K562 (cell line): ENCODE measurements around the gene PPP1R15B. TPM values are rescaled to one million over a fixed set of nuclear protein-coding genes. Genes with fewer than 3 reads are reported as not detected.

Experiments
- ATAC-seq: fragments of 200-7000 bp; cut with Tn5 transposase; 3 replicates; pipeline ENCODE4 v1.9.1; 2020; ENCODE audit warnings: moderate library complexity
- BruUV-seq: library from RNA; stranded (reverse); fragments of 400-500 nt; replicated peaks from 2 replicates; lab custom pipeline; 2021; lab: Mats Ljungman, UMichigan
- CTCF ChIA-PET: fragments of 300-600 bp; formaldehyde crosslinking; extraction: SDS; loops from one replicate; lab custom pipeline; 2021; ENCODE audit warnings: low intra/inter-chr PET ratio; lab: Yijun Ruan, JAX
- POLR2A ChIA-PET: fragments of 300-600, 350-650 bp; sonication (Branson Sonifier 250); formaldehyde crosslinking; extraction: SDS; loops from one replicate; lab custom pipeline; 2021; ENCODE audit warnings: antibody characterized with exemption, inconsistent platforms; lab: Yijun Ruan, JAX
- DNase-seq, 4 experiments: peaks; one replicate each; pipeline versions ENCODE4 v3.0.0 to v3.0.0-alpha.2; 2011 to 2018; ENCODE audit warnings: low spot score in 3 of 4, mixed read lengths in 3 of 4; ENCODE audit errors: extremely low read depth in 1 of 4
- FAIRE-seq: peaks from 2 replicates; lab custom pipeline; 2011; peaks lifted over from hg19 to GRCh38; lab: Jason Lieb, UNC
- H2AFZ ChIP-seq: 2 replicates; pipeline ENCODE4 v1.6.0; 2011; ENCODE audit warnings: low read depth, low read length, control low read depth, inconsistent platforms
- H3K27ac ChIP-seq: fragments of 200-600 bp; 3 replicates; pipeline ENCODE4 v1.8.0; 2011; ENCODE audit warnings: low read depth, mild to moderate bottlenecking, control low read depth, inconsistent platforms, low read length, moderate library complexity, mixed read lengths; ENCODE audit errors: extremely low read depth
- H3K27me3 ChIP-seq, 2 experiments: fragments of 300-600 bp in 1 of 2; 2 replicates in 1 of 2; 3 replicates in 1 of 2; pipeline versions ENCODE4 v1.6.0 to v1.8.0; 2011; ENCODE audit warnings: inconsistent platforms in 2 of 2, low read length in 2 of 2, mild to moderate bottlenecking in 1 of 2, mixed read lengths in 1 of 2, moderate library complexity in 1 of 2; ENCODE audit not compliant: control insufficient read depth in 2 of 2, insufficient read depth in 2 of 2
- H3K36me3 ChIP-seq: fragments of 300-600 bp; 3 replicates; pipeline ENCODE4 v1.8.0; 2011; ENCODE audit warnings: mild to moderate bottlenecking, low read length, inconsistent platforms; ENCODE audit not compliant: control insufficient read depth, insufficient read depth
- H3K4me1 ChIP-seq, 2 experiments: fragments of 200-600 bp in 1 of 2; replicated peaks in 1 of 2; 2 replicates in 1 of 2; 3 replicates in 1 of 2; pipeline versions ENCODE4 v1.5.1 to v1.8.0; 2011; ENCODE audit warnings: inconsistent platforms in 2 of 2, low read length in 2 of 2, mild to moderate bottlenecking in 1 of 2, mixed read lengths in 1 of 2, moderate library complexity in 1 of 2; ENCODE audit not compliant: control insufficient read depth in 2 of 2, insufficient read depth in 2 of 2
- H3K4me2 ChIP-seq: 2 replicates; pipeline ENCODE4 v1.6.1; 2011; ENCODE audit warnings: low read length, control low read depth, inconsistent platforms, mixed read lengths; ENCODE audit not compliant: insufficient read depth
- H3K4me3 ChIP-seq: fragments of 200-600 bp; sonication (generic), shearing (Covaris generic); 2 replicates; pipeline ENCODE4 v1.5.1; 2016; ENCODE audit warnings: control low read depth, inconsistent platforms
- H3K79me2 ChIP-seq: fragments of 200-600 bp; 3 replicates; pipeline ENCODE4 v1.8.0; 2011; ENCODE audit warnings: low read length, inconsistent platforms; ENCODE audit not compliant: control insufficient read depth, insufficient read depth
- H3K9ac ChIP-seq, 2 experiments: 2 replicates each; pipeline versions ENCODE4 v1.6.0 to v1.6.1; 2011; ENCODE audit warnings: low read depth in 2 of 2, low read length in 2 of 2, control low read depth in 1 of 2, inconsistent platforms in 1 of 2, mild to moderate bottlenecking in 1 of 2, mixed read lengths in 1 of 2; ENCODE audit not compliant: insufficient read depth in 1 of 2
- H3K9me1 ChIP-seq: one replicate; pipeline ENCODE4 v1.6.0; 2011; ENCODE audit warnings: inconsistent platforms, mild to moderate bottlenecking, low read length, moderate library complexity; ENCODE audit not compliant: control insufficient read depth, insufficient read depth
- H3K9me3 ChIP-seq: replicated peaks from 2 replicates; pipeline ENCODE4 v1.5.1; 2011; ENCODE audit warnings: low read depth, low read length, inconsistent platforms; ENCODE audit not compliant: control insufficient read depth, insufficient read depth
- H4K20me1 ChIP-seq: replicated peaks from 2 replicates; pipeline ENCODE4 v1.6.1; 2011; ENCODE audit warnings: low read length, inconsistent platforms, mixed read lengths; ENCODE audit not compliant: control insufficient read depth, insufficient read depth
- CBX2 ChIP-seq: fragments of 200-600 bp; sonication (generic); IDR thresholded peaks from one replicate; pipeline ENCODE4 v1.6.1; 2012; ENCODE audit warnings: mild to moderate bottlenecking, low read length, inconsistent platforms; ENCODE audit not compliant: insufficient read depth, poor library complexity, severe bottlenecking
- CBX8 ChIP-seq: fragments of 200-600 bp; sonication (generic); IDR thresholded peaks from 2 replicates; pipeline ENCODE4 v1.6.1; 2012; ENCODE audit warnings: borderline replicate concordance, mixed run types, low read depth, mild to moderate bottlenecking, moderate library complexity, mixed read lengths, low read length, control low read depth, inconsistent platforms; ENCODE audit not compliant: poor library complexity, severe bottlenecking; ENCODE audit errors: extremely low read depth
- CREB5 ChIP-seq: fragments of 250-450 bp; sonication (Bioruptor Pico); IDR thresholded peaks from 2 replicates; pipeline ENCODE4 v1.5.0; 2020; ENCODE audit warnings: mild to moderate bottlenecking
- E2F4 ChIP-seq: sonication (generic); formaldehyde crosslinking; IDR thresholded peaks from 2 replicates; pipeline ENCODE4 v1.8.0; 2022; ENCODE audit warnings: mild to moderate bottlenecking, low read depth, missing genetic modification reagents
- LCOR ChIP-seq: sonication (generic); formaldehyde crosslinking; IDR thresholded peaks from 2 replicates; pipeline ENCODE4 v1.8.0; 2022; ENCODE audit warnings: mild to moderate bottlenecking, missing genetic modification reagents
- PHF21A ChIP-seq: fragments of 450-650 bp; IDR thresholded peaks from 2 replicates; pipeline ENCODE4 v1.6.1; 2017; ENCODE audit warnings: low read depth, borderline replicate concordance
- POLR2AphosphoS2 ChIP-seq: IDR thresholded peaks from 2 replicates; pipeline ENCODE4 v1.6.1; 2012; ENCODE audit warnings: low read length, improper control_type of control experiment
- POLR2B ChIP-seq: fragments of 450-650 bp; IDR thresholded peaks from 2 replicates; pipeline ENCODE4 v1.6.1; 2018; ENCODE audit warnings: low read depth; ENCODE audit not compliant: partially characterized antibody
- POLR2H ChIP-seq: IDR thresholded peaks from 2 replicates; pipeline ENCODE4 v1.6.1; 2016; ENCODE audit warnings: missing genetic modification characterization, low read depth, mild to moderate bottlenecking, control low read depth, missing compliant biosample characterization, moderate library complexity
- TAF15 ChIP-seq: fragments of 200-400 bp; formaldehyde crosslinking; IDR thresholded peaks from 2 replicates; pipeline ENCODE4 v1.6.1; 2017; ENCODE audit warnings: mild to moderate bottlenecking, low read depth, low read length, moderate library complexity
- YBX1 ChIP-seq: fragments of 450-650 bp; IDR thresholded peaks from 2 replicates; pipeline ENCODE4 v1.7.1; 2016; ENCODE audit warnings: mild to moderate bottlenecking
- ZC3H11A ChIP-seq: IDR thresholded peaks from 2 replicates; pipeline ENCODE4 v1.6.1; 2012; ENCODE audit warnings: low read depth, low read length, improper control_type of control experiment
- ZNF232 ChIP-seq: sonication (generic); formaldehyde crosslinking; IDR thresholded peaks from 2 replicates; pipeline ENCODE4 v1.8.0; 2022; ENCODE audit warnings: mild to moderate bottlenecking, missing genetic modification reagents
- WGBS: fragments of 100-300 bp; shearing (Covaris generic); methylation state at CpG from one replicate; pipeline ENCODE4 v1.1.6; 2016; ENCODE audit warnings: low coverage, mixed read lengths; ENCODE audit not compliant: insufficient coverage; ENCODE audit errors: missing lambda C conversion rate; 5-methylcytosine and 5-hydroxymethylcytosine counted together
- in situ Hi-C: fragments of 300-500 bp; cut with MboI; formaldehyde crosslinking; loops from 4 replicates; pipeline ENCODE4 v1.15.0; 2018; ENCODE audit warnings: inconsistent platforms, mixed read lengths
- intact Hi-C: fragments of 100-400 bp; cut with micrococcal nuclease; formaldehyde crosslinking; loops from 2 replicates; pipeline ENCODE4 v1.14.2; 2022
- polyA plus RNA-seq, 8 experiments: library from polyadenylated mRNA; depleted of rRNA in 4 of 8; stranded (reverse) in 5 of 8; unstranded in 3 of 8; fragments of >200 nt; fragmentation: Nextera tagmentation in 2 of 8; fragmentation: Illumina TruSeq in 1 of 8; extraction: Ambion mirVana in 2 of 8; extraction: Trizol in 1 of 8; gene quantifications; 2 replicates each; pipeline versions ENCODE4 v1.2.1 to v1.2.3, GENCODE V29; 2011 to 2014; ENCODE audit warnings: inconsistent platforms in 1 of 8, missing spikeins in 1 of 8
- total RNA-seq, 7 experiments: library from RNA; depleted of rRNA in 6 of 7; stranded (reverse); fragments of >200 nt in 6 of 7; fragmentation: Illumina TruSeq in 2 of 7; extraction: Trizol in 2 of 7; gene quantifications; 2 replicates each; pipeline versions ENCODE4 v1.2.1 to v1.2.3, GENCODE V29; 2011 to 2021; ENCODE audit warnings: low replicate concordance in 1 of 7
- TF ChIP-seq, protein P1 (sequence below): sonication (generic); formaldehyde crosslinking; IDR thresholded peaks from 2 replicates; pipeline ENCODE4 v1.8.0; 2023; ENCODE audit warnings: mild to moderate bottlenecking, missing genetic modification reagents

Gene PPP1R15B
- total and polyA plus RNA-seq, 9 of the 15 experiments (the other 6 are each of a cell fraction or from before 2014, with no cell fraction given), result 17.0 to 48.1 (median 30.8) TPM

DNA sequence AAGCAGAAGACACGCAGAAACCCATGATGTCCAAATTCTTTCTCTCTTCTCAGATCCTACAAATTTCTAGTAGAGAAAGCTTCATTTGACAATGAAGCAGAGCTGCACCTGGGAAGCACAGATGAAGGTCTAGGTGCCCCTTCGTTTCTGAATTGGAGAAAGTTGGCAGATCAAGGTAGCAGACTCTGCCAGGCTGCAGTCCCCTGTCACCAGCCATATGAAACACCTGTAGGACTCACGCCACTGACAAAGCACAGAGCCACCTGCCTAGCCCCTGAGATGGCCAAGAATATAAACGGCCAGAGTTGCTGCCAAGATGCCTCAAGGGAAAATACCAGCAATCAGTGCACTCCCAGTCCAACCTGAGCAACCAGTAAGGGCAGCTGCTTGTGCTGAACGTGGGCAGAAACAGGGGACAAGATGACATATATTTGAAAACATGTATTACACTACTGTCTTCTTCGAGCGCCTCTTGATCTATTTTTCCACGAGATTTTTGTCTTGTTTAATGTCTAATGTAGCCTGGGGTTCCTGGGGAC is 31.3 kb downstream of the PPP1R15B start:
- BruUV-seq, result no TSS peak
- Histone ChIP-seq H3K9ac (no peak overlapping the region), H3K27me3 (peaks cover 43 to 55% of the 10 kb centered on the region in 2 experiments), H2AFZ (no peak overlapping the region), H3K4me2 (no peak overlapping the region), H3K9me3 (no peaks in the 10 kb centered on the region), H3K9me1 (no peaks in the 10 kb centered on the region), H3K4me3 (no peak overlapping the region), H4K20me1 (peaks cover 12% of the 10 kb centered on the region; the same call in 1 of the 2 replicates), H3K4me1 (peaks cover 5 to 10% of the 10 kb centered on the region in 2 experiments), H3K27ac (no peak overlapping the region), H3K79me2 (no peaks in the 10 kb centered on the region), H3K36me3 (no peaks in the 10 kb centered on the region)
- FAIRE-seq (no peak), ATAC-seq (no peak), DNase-seq (no peak)
- WGBS, result under 1% methylated on average over 8 of the region's 8 CpGs
- POLR2A ChIA-PET, result interaction anchor here (0.7 to 1.3 kb wide), 2 partner anchors 9 to 30 kb away, joined by 3 read pairs; no protein-coding TSS in a partner anchor
- in situ Hi-C loops, result no loop called here
- intact Hi-C loops, result loop anchor here (5.0 kb wide), 1 partner anchor 122 kb away; no protein-coding TSS in a partner anchor
- CTCF ChIA-PET, result no interaction called here
- TF ChIP-seq CBX2, result no peak
- no peak for TF ChIP-seq ZC3H11A
- TF ChIP-seq CBX8, result no peak
- TF ChIP-seq E2F4, result no peak
- no peak for TF ChIP-seq YBX1
- no peak for TF ChIP-seq PHF21A
- TF ChIP-seq POLR2B, result no peak
- no peak for TF ChIP-seq LCOR (CRISPR knock-in tag)
- TF ChIP-seq POLR2H (tag), result no peak
- no peak for TF ChIP-seq TAF15
- no peak for TF ChIP-seq POLR2AphosphoS2
- no peak for TF ChIP-seq CREB5 (CRISPR knock-in tag)
- no peak for TF ChIP-seq ZNF232
- TF ChIP-seq, protein P1, sequence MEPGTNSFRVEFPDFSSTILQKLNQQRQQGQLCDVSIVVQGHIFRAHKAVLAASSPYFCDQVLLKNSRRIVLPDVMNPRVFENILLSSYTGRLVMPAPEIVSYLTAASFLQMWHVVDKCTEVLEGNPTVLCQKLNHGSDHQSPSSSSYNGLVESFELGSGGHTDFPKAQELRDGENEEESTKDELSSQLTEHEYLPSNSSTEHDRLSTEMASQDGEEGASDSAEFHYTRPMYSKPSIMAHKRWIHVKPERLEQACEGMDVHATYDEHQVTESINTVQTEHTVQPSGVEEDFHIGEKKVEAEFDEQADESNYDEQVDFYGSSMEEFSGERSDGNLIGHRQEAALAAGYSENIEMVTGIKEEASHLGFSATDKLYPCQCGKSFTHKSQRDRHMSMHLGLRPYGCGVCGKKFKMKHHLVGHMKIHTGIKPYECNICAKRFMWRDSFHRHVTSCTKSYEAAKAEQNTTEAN (CRISPR knock-in tag), result no peak
